ENCODE measurements around the gene BCAS4. TPM values are rescaled to one million over a fixed set of nuclear protein-coding genes. Genes with fewer than 3 reads are reported as not detected.
"Not testable (repeated sequence)": the region's sequence is repeated elsewhere in the genome, so short reads cannot be mapped to it uniquely, and the experiment has no call there.

Gene BCAS4
- total RNA-seq, 2 donors from 2014 or later, result 7.7 to 10.2 TPM

DNA sequence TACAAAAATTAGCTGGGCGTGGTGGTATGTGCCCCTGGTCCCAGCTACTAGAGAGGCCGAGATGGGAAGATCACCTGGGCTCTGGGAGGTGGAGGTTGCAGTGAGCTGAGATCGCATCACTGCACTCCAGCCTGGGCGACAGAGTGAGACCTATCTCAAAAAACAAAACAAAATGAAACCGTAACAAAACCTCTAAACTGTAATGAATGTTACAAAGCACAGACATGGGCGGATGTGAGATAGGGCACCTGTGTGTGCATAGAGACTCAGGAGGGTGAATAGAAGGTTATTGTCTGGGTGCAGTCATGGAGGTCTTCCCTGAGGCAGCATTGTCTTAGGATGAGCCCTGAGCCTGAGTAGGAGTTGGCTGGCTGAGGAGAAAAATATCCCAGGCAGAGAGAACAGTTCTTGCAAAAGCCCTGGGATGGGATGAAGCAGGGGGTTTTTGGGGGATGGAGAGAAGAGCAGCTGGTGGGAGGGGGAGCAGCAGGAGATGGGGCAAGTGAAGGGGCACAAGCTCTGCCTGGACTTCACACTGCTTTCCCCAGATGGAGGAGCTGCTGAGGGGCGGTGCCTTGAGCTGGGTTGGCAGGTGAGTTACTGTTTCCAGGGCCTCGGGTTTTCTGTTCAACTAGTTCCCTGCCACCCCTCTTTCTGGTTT, 5.2 kb downstream of the BCAS4 start:
- H3K9me3 ChIP-seq, result no peaks in the 10 kb centered on the region
- H3K27ac ChIP-seq, result peak overlapping the region in 1 of 2 donors; percentile 20
- no peak overlapping the region for H3K4me3 ChIP-seq
- no peaks in the 10 kb centered on the region for H3K27me3 ChIP-seq (replicated peaks; ENCODE audit: insufficient read depth)
- H3K4me1 ChIP-seq (ENCODE audit: control insufficient read depth in 1 of 2, low read depth in 2 of 2), result peaks cover 0 to 6% of the 10 kb centered on the region in 2 donors
- no peak for DNase-seq (ENCODE audit: low spot score)
- TF ChIP-seq, protein P1, sequence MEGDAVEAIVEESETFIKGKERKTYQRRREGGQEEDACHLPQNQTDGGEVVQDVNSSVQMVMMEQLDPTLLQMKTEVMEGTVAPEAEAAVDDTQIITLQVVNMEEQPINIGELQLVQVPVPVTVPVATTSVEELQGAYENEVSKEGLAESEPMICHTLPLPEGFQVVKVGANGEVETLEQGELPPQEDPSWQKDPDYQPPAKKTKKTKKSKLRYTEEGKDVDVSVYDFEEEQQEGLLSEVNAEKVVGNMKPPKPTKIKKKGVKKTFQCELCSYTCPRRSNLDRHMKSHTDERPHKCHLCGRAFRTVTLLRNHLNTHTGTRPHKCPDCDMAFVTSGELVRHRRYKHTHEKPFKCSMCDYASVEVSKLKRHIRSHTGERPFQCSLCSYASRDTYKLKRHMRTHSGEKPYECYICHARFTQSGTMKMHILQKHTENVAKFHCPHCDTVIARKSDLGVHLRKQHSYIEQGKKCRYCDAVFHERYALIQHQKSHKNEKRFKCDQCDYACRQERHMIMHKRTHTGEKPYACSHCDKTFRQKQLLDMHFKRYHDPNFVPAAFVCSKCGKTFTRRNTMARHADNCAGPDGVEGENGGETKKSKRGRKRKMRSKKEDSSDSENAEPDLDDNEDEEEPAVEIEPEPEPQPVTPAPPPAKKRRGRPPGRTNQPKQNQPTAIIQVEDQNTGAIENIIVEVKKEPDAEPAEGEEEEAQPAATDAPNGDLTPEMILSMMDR (IDR thresholded peaks at IDR 0.05), result no peak
- no peaks in the 10 kb centered on the region for H3K36me3 ChIP-seq
- no peak for ATAC-seq (ENCODE audit: insufficient number of reproducible peaks, low FRiP score, low read depth)

DNA sequence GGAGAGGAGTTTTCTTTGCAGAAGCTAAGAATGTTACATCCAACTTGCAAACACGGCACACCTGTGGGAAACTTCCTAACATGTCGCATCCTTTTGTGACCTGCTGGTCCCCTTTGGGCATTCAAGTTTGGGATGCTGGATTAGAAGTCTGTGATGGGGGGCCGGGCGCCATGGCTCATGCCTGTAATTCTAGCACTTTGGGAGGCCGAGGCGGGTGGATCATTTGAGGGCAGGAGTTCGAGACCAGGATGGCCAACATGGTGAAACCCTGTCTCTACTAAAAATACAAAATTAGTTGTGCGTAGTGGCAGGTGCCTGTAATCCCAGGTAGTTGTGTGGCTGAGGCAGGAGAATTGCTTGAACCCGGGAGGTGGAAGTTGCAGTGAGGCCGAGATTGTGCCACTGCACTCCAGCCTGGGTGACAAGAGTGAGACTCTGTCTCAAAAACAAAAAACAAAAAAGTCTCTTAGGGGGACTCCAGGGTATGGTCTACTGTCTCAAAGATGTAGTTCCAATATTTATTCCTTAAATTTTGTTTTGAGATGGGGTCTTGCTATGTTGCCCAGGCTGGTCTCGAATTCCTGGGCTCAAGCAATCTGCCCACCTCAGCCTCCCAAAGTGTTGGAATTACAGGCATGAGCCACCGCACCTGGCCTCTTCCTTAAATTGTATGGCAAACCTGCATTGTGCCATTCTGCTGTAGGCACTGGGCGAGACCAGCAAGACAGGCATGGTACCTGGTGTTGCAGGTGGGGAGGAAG, 6.3 kb downstream of the BCAS4 start:
- not testable (repeated sequence) for H3K27me3 ChIP-seq (replicated peaks; ENCODE audit: insufficient read depth); DNase-seq (ENCODE audit: low spot score); H3K4me1 ChIP-seq (ENCODE audit: control insufficient read depth in 1 of 2, low read depth in 2 of 2); H3K4me3 ChIP-seq; ATAC-seq (ENCODE audit: insufficient number of reproducible peaks, low FRiP score, low read depth); H3K9me3 ChIP-seq; H3K36me3 ChIP-seq; H3K27ac ChIP-seq

DNA sequence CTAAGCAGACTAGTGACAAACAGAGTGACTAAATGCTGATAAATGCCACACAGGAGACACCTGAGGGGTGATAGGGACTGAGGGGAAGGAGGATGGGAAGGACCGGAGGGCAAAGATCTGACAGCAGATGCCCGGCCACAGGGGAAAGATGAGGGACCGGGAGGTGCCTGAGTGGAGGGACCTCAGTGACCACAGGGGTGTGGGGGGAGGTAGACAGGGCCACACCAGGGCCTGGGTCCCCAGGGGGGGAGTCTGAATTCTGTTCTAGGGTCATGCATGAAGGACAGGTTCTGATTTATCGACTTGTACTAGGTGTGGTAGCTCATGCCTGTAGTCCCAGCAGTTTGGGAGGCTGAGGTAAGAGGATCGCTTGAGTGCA, 6.9 kb downstream of the BCAS4 start:
- Histone ChIP-seq H3K27ac (no peak overlapping the region), H3K27me3 (replicated peaks; ENCODE audit: insufficient read depth) (no peaks in the 10 kb centered on the region), H3K4me1 (ENCODE audit: control insufficient read depth in 1 of 2, low read depth in 2 of 2) (no peaks in the 10 kb centered on the region), H3K36me3 (no peaks in the 10 kb centered on the region), H3K9me3 (no peaks in the 10 kb centered on the region), H3K4me3 (no peak overlapping the region)
- TF ChIP-seq, protein P1 (IDR thresholded peaks at IDR 0.05), result no peak
- no peak for ATAC-seq (ENCODE audit: insufficient number of reproducible peaks, low FRiP score, low read depth)
- no peak for DNase-seq (ENCODE audit: low spot score)

DNA sequence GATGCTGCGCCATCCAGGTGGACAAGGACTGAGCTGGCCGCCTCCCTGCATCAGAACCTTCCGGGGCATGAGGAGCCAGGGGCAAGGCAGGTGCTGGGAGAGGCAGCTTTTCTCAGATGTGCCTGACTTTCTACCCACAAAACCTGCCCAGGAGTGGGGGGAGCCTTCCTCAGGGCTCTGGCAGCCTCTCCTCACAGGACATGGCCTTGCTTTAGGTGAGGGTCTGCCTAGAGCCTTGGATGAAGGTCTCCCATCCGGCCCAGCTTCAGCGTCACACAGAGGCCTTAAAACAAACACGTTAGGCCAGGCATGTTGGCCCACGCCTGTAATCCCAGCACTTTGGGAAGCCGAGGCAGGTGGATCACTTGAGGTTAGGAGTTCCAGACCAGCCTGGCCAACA, 7.4 kb downstream of the BCAS4 start:
- H3K36me3 ChIP-seq, result no peaks in the 10 kb centered on the region
- TF ChIP-seq, protein P1 (IDR thresholded peaks at IDR 0.05), result no peak
- no peak overlapping the region for H3K27ac ChIP-seq
- H3K27me3 ChIP-seq (replicated peaks; ENCODE audit: insufficient read depth), result no peaks in the 10 kb centered on the region
- no peaks in the 10 kb centered on the region for H3K9me3 ChIP-seq
- no peak for ATAC-seq (ENCODE audit: insufficient number of reproducible peaks, low FRiP score, low read depth)
- DNase-seq (ENCODE audit: low spot score), result no peak
- no peaks in the 10 kb centered on the region for H3K4me1 ChIP-seq (ENCODE audit: control insufficient read depth in 1 of 2, low read depth in 2 of 2)
- no peak overlapping the region for H3K4me3 ChIP-seq

DNA sequence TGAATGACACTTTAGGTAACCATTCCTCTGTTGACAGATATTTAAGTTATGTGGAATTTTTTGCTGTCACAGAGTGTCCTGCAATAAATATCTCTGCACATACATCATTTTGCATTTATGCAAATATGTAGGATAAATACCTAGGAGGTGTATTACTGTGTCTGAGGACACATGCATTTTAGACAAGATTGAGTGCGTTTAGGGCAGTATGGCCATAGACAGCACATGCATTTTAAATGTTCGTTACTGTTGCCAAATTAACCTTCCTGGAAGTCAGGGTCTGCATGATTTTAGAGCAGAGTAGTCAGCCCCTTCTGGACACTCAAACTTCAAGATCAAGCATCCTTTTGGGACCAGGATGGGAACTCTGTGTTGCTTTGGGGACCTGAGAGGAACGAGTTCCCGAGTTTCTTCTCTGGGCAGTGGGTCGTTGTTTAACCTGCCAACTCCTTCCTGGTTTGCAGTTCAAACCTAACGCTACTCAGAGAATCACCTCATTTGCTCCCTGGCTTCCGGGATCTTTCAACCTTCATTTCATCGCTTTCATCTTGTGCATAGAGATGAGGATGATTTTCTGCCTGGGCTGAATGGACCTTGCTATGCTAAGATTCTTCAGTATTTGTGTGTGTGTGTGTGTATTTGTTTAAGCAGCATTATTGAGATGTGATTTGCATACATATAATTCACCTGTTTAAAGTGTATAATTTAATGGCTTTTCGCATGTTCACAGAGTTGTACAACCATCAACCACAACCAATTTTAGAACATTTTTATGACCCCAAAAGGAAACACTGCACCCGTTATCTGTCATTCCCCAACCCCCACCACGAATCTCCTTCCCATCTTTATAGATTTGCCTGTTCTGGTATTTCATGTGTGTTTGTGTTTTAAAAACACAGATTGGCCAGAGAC, 9.8 kb downstream of the BCAS4 start:
- Histone ChIP-seq H3K9me3 (no peaks in the 10 kb centered on the region), H3K4me1 (ENCODE audit: control insufficient read depth in 1 of 2, low read depth in 2 of 2) (no peaks in the 10 kb centered on the region), H3K4me3 (no peak overlapping the region), H3K27ac (no peak overlapping the region), H3K36me3 (no peaks in the 10 kb centered on the region), H3K27me3 (replicated peaks; ENCODE audit: insufficient read depth) (no peaks in the 10 kb centered on the region)
- no peak for DNase-seq (ENCODE audit: low spot score)
- no peak for ATAC-seq (ENCODE audit: insufficient number of reproducible peaks, low FRiP score, low read depth)
- TF ChIP-seq, protein P1 (IDR thresholded peaks at IDR 0.05), result no peak
